Astrocyte of the cerebellum (primary cell): Measurements from ENCODE around the gene CCL3.
"Not testable (repeated sequence)": the region's sequence is repeated elsewhere in the genome, so short reads cannot be mapped to it uniquely, and the experiment has no call there.

Experiments used
- DNase-seq: peaks from one replicate; pipeline ENCODE4 v3.0.0-alpha.2; 2011; ENCODE audit warnings: low read depth
- H3K4me3 ChIP-seq: 2 replicates; pipeline ENCODE4 v1.5.1; 2011; ENCODE audit warnings: mild to moderate bottlenecking, low read depth, low read length, moderate library complexity
- in situ Hi-C: cut with HindIII; loops from 2 replicates; pipeline ENCODE4 v1.10.0; 2017; ENCODE audit warnings: low sequenced_read_pairs
- TF ChIP-seq, protein P1 (sequence below): IDR thresholded peaks from 2 replicates; pipeline ENCODE4 v1.5.1; 2012; ENCODE audit warnings: low read length, low read depth, moderate library complexity, mild to moderate bottlenecking; ENCODE audit errors: missing control alignments

The CCL3 gene

DNA sequence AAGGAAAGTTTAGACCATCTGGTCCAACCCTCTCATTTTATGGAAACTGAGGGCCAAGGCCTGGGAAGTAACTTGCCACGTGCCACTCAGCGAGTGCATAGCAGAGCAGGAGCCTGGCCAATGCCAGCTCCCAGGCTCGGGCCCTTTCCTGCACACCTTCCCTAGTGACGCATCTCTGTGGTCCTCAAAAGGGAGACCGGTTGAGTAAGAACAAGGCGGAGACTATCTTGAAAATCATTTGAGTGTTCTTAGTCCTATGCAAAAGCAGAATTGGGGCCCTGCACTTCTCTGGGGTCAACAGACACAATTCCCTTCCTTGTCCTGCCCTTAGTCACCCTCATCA, 16.5 kb upstream of the CCL3 start:
- DNase-seq, result no peak
- in situ Hi-C loops, result loop anchor here (25.0 kb wide), 2 partner anchors 106 to 119 kb away; partner anchors contain the start of genes CCL14, CCL16 and CCL4L2
- no peak overlapping the region for H3K4me3 ChIP-seq
- TF ChIP-seq, protein P1, sequence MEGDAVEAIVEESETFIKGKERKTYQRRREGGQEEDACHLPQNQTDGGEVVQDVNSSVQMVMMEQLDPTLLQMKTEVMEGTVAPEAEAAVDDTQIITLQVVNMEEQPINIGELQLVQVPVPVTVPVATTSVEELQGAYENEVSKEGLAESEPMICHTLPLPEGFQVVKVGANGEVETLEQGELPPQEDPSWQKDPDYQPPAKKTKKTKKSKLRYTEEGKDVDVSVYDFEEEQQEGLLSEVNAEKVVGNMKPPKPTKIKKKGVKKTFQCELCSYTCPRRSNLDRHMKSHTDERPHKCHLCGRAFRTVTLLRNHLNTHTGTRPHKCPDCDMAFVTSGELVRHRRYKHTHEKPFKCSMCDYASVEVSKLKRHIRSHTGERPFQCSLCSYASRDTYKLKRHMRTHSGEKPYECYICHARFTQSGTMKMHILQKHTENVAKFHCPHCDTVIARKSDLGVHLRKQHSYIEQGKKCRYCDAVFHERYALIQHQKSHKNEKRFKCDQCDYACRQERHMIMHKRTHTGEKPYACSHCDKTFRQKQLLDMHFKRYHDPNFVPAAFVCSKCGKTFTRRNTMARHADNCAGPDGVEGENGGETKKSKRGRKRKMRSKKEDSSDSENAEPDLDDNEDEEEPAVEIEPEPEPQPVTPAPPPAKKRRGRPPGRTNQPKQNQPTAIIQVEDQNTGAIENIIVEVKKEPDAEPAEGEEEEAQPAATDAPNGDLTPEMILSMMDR, result no peak

DNA sequence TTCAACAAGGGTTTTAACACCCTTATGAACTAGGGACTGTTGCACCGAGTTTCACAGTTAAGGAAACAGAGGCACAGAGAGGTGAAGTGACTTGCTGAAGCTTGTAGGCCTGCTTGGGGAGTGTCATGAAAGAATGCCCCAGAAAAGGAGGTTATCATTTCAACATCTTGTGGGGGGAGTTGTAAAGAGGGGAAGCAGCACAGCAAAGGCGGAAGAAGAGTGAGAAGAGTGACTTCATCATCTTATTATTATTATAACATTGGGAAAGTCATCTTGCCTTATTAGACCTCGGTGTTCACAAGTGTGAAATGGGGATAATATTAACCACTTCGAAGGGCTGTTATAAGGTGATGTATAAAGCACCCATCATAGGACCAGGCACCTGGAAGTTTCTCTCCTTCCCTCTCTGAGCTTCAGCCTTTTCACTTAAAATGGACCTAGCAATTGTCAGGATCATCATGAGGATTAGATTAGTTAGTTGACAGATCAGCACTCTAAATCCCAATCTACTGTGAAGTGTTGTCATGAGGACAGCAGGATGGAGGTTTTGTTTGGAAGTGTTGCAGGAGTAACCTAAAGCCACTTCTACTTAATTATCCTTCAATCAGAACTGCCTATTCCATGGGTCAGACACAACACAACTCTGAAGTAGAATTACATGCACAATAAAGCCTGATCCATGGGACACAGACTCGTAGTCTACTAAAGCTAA, 16.0 kb upstream of the CCL3 start:
- in situ Hi-C loops, result loop anchor here (25.0 kb wide), 2 partner anchors 106 to 119 kb away; partner anchors contain the start of genes CCL14, CCL16 and CCL4L2
- TF ChIP-seq, protein P1, result no peak
- H3K4me3 ChIP-seq, result no peak overlapping the region
- no peak for DNase-seq

DNA sequence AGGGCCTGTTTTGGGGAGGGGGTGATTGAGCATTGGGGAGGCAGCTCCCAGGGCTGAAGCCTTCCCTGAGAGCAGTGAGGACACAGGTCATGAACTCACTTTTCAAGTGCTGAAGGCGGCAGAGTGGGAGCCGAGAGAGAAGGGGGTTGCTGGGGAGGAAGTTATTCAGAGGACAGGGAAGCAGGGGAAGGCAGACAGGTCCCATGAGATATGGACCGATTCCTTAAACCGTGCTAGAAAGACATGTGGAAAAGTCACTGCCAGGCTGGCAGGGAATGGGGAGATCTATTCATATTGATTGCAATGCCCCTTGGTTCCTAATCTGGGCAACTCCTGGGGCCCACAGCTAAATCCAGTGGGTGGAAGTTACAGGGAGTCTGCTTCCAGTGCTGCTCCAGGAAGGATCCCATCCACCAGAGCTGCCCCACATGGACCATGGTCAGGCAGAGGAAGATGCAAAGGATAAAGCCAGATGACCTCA, 14.8 kb upstream of the CCL3 start:
- in situ Hi-C loops, result loop anchor here (25.0 kb wide), 2 partner anchors 108 to 117 kb away; partner anchors contain the start of genes CCL14, CCL16 and CCL4L2
- no peak for DNase-seq
- TF ChIP-seq, protein P1, result no peak
- H3K4me3 ChIP-seq, result no peak overlapping the region

DNA sequence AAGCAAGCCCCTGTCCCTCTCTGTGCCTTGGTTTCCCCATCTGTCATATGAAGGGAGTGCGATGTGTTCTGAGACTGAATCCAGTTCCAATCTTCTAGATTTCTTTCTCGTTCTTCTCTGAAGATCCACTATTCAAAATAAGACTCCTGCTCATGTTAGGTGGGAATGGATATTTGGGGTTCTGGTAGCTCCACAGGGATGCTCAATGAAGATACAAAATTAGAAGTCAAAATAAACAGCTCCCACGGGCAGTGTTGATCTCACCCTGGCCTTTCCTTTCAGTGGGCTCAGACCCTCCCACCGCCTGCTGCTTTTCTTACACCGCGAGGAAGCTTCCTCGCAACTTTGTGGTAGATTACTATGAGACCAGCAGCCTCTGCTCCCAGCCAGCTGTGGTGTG, 14.3 kb upstream of the CCL3 start:
- not testable (repeated sequence) for DNase-seq, H3K4me3 ChIP-seq
- in situ Hi-C loops, result loop anchor here (25.0 kb wide), 2 partner anchors 108 to 117 kb away; partner anchors contain the start of genes CCL14, CCL16 and CCL4L2

DNA sequence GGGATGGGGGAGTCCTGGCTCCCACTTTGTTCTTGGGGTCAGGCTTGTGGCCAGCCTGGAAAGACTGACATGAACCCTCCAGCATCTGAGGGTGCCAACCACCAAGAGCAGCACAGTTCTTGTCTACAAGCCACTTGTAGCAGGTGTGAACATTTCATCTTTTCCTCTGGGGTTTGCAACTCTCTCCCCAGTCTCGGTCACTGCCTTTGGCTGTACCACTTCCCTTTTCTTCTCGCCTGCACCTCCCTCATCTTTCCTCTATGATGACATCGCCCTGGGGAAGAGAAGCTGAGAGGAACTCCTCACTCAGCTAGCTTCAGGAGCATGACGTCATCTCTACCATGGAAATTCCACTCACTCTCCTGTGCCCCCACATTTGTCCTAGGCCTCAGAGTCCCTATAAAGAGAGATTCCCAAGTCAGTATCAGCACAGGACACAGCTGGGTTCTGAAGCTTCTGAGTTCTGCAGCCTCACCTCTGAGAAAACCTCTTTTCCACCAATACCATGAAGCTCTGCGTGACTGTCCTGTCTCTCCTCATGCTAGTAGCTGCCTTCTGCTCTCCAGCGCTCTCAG, 13.5 kb upstream of the CCL3 start, which contains the start of gene CCL4:
TSS of gene CCL4 (plus strand) at position 427 of the 575 bp plus-strand sequence. CDS start at position 506, 79 bp downstream.
- DNase-seq, H3K4me3 ChIP-seq: not testable (repeated sequence)
- in situ Hi-C loops, result loop anchor here (25.0 kb wide), 2 partner anchors 109 to 116 kb away; partner anchors contain the start of genes CCL14, CCL16 and CCL4L2

DNA sequence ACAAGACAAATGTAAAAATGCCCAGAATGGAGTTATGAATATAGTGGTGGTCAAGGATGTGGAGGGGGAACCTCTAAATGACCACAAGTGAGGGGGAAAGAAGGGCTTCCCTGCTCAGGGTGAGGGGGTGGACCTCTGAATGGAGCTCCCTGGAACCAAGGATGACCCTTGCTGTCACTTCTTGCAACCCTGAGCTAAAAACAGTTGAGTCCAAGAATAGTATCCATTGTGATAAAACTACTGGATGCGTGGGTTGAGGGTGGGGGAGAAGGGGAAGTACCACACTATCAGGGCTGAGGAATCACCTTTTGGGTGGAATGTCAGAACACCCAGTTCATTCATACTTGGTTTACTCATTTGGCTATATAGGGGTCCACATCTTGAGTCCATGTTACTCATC, 9.1 kb upstream of the CCL3 start:
- not testable (repeated sequence) for H3K4me3 ChIP-seq

DNA sequence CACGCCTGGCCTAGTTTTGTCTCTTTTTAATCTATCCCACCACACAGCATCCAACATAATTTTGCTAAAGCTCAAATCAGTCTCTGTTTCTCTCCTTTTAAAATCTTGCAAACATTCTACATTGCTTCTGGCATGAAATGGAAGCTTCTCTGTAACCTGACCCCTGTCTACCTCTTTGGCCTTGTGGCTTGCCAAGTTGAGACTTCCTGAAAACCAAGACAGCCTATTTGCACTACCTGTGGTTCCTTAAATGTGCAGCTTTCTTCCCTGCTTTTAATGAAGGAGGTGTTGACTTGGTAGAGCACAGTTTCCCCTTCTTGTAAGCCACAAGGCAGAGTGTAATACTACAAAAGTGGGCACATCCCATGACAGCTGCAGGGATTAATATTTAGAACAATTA, 6.0 kb upstream of the CCL3 start:
- H3K4me3 ChIP-seq, result no peak overlapping the region
- in situ Hi-C loops, result loop anchor here (25.0 kb wide), 1 partner anchor 391 kb away; the partner anchor contains the start of gene ZNHIT3
- no peak for DNase-seq
- TF ChIP-seq, protein P1, result no peak

More for the DNA sequence above, 9.1 kb upstream of the CCL3 start:
- DNase-seq, result not testable (repeated sequence)
- in situ Hi-C loops, result loop anchor here (25.0 kb wide), 1 partner anchor 388 kb away; the partner anchor contains the start of gene ZNHIT3

DNA sequence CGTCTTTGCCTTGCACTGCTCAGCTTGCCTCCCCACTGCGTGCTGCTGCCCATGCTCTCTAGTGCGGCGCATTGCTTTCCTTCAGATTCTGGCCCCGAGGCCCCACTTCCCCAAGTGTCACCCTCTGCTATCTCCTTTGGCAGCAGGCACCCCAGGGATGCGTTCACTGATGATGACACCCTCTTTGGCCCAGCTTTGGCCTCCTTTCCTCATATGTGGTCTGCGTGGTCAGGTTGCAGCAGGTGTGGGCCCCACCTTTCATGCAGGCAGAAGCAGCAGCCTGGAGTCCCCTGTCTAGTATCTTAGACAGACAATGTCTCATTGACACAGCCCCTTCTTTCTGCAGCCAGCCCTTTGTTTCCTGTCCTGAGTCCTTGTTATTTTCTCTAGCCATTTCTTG, 4.8 kb upstream of the CCL3 start:
- TF ChIP-seq, protein P1, result no peak
- no peak for DNase-seq
- in situ Hi-C loops, result loop anchor here (25.0 kb wide), 1 partner anchor 393 kb away; the partner anchor contains the start of gene ZNHIT3
- H3K4me3 ChIP-seq, result no peak overlapping the region
